Fibroblast of skin of scalp (primary cell): ENCODE measurements around the gene GORASP2.

Experiments used
- DNase-seq: peaks from one replicate; pipeline ENCODE4 v3.0.0-alpha.2; 2013

Gene GORASP2

DNA sequence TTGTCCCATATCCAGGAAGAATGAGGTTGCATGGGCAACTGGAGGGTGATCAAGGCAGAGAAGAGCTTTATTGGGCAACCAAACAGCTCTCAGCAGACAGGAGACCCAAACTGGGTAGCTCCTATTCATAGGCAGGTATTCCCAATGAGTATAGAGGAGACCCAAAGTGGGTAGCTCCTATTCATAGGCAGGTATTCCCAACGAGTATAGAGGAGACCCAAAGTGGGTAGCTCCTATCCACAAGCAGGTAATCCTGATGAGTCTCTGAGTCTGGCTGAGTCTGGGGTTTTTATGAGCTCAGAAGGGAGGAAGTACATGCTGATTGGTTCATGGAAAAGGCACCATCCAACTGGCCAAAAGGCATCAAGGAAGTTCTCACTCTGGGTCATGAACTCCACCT, 5.3 kb upstream of the GORASP2 start:
- DNase-seq = no peak

DNA sequence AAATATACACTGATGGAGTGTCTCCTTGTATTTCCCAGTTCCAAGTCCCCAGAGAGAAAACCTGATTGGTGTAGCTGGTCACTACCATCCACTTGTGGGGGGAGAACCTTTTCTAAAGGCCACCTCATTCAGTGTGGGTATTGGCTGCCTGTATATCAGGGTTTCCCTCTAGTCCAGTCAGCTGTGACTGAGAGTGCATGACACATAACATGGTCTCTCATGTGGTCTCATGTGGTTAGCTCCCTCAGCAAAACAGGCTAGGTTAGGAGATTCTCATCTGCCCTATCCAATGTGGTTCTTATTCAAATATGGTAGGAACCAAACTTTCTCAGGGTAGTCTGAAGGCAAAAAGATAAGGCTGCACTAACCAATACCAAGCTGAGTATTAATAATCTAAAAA, 4.1 kb upstream of the GORASP2 start:
- DNase-seq = no peak

DNA sequence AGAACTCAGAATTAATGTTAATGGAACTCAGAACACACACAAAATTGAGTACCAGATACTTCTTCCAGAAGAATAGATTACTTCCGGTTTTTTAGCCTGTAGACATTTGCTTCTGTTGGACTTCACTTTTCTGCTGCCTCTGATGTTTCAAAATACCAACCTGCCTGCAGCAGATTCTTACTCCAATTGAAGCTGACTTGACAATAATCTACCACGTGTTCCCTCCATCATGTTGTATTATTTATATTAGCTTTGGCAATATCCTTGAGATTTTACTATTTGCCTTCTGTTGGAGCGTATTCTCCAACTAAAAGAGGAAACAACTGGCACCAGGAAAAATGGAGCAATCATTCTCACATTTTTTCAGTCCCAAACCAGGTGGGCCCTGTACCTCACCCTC, 3.1 kb upstream of the GORASP2 start:
- no peak for DNase-seq

DNA sequence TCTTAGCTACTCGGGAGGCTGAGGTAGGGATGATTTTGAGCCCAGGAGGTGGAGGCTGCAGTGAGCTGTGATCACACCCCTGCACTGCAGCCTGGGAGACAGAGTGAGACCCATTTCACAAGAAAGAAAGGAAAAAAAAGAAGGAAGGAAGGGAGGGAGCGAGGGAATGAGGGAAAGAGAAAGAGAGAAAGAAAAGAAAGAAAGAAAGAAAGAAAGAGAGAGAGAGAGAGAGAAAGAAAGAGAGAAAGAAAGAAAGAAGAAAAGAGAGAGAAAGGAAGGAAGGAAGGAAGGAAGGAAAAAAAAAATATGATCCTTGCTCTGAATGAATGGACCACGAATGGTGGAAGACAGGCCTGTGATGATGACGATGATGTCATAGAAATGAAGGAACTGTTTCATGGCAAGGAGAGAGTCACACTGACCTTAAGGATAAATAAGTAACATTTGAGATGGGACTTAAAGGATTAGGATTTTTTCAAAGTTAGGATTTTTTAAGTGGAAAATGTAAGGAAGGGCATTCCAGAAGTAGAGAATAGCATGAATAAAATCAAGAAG, 2.2 kb upstream of the GORASP2 start:
- DNase-seq = no peak

DNA sequence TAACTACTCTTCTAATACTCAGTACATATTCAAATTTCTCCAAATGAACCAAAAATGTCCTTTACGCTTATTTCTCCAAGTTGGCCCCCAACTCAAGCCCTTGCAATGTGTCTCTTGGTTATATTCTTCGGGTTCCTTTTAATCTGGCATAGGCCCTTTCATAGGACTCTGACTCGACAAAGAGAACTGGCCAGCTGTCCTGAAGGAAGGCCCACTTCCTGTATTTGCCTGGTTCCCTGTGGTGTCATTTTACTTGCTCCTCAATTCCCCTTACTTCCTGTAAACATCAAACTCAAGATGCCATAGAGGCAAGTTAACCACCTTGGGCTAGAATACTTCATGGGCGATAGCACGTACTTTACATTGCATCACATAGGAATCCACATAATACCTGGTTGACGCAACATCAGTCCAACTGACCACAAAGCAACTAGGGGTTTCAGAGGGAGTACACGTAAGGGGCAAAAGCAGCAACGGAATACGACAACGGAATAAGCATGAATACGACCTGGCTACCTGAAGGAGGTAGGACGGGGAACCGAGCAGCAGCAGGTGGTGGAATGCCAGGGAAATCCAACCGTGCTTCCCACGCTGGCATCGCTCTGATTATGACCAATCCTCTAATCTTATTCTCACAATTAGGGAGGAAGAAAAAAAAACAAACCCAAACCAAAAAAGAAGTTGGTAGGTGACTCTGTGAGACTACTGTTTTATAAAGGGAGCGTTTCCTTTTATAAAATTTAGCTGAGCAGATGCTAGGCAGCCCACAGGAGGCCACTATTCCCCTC, 823 bp upstream of the GORASP2 start:
- DNase-seq = peak; percentile 2

DNA sequence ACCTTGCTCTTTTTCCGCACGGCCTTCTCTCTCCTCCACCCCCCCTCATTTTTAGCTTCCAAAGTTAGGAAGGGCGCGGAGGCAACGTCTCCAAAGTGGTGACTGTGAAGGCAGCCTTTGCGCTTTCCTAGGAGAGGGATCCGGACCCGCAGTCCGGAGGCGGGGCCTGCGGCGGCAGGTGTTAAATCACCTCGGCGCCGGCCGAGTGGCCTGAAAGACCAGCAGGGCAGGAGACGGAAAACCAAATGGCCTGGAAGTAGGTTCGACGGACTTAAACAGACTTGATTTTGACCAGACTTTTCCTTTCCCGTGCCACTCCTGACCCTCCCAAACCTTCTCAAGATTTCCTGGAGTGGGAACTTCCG, 615 bp downstream of the GORASP2 start:
- peak; percentile 9 for DNase-seq

DNA sequence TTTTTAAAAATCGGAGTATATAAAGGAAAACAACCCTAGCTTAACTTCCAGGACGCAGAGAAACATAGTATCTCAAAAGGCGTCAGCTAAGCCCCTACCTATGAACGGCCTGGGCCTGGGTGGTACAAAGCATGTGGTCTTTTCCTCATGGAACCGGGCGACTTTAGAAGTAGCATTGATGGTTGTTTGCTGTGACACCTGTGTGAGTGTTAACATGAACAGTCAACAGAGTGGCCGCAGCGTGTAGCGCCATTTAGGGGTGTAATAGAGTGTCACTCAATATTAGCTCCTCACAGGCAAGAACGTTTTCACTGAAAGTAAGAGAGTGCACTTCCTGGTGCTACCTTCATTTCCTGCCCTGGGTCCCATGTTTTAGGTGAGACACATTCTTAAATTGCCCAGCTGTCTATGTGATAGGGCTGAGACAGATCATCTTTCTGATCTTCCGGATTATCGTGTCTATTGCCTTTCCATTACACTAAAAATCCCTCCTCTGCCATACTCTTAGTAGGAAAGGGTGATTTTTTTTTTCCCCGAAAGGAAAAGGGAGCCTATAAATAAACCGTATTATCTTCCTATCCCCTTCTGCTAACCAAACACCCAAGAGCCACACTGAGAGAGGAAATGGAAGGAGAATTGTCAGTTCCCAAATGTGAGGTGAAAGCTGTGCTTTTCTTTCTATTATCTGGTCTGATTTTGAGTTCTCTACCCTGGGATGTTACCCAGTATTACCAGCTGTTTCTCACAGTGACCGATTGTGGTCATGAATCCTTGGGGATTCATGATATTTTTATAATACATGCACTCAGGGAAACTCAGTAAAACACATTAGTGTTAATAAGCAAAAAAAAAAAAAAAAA, 1.3 kb downstream of the GORASP2 start:
- peak; percentile 27 for DNase-seq

DNA sequence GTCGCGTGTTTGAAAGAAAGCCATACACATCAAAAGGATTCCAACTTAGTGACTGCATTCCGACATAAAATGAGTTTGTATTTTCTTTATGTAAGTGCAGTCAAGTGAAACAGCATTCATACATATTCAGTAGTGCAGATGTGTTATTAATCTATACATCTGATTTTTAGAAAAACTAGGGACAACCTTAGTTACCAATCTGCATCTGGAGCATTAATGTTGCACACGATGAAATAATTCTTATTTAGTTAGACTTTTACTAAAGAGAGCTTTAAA, 1.9 kb downstream of the GORASP2 start:
- DNase-seq = no peak

DNA sequence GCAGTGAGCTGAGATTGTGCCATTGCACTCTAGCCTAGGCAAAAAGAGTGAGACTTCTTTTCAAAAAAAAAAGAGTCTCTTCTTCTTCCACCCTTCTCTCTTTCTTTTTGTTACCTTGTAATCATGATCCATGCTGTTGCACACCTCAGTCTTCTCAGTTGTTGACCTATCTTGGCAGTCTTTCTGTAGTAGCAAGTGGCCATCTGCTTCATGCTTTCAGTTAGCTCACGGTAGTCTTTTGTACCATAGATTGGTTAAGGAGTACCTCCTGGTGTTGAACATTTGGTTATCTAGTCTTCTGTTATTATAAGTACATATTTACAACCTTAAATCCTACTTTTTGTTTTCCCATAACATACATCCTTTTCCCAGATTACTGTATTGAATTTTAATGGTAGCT, 3.1 kb downstream of the GORASP2 start:
- DNase-seq = no peak

DNA sequence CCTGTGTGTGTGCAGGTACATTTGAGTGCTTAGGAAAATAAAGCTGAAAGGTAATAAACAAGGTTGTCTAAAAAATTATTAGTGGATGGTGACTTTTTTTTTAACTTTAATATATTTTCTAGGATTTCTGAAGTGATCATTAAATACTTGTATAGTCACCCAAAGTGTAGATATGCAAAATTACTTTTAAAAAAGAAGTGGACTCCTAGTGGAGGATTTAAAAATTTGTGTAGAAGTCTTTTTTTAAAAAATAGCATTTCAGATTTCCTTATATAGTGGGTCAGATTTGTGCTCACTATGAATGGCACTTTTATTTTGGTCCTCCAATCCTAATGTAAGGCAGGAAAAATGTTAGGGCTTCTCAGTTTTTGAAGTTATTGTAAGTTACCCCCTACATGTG, 3.9 kb downstream of the GORASP2 start:
- no peak for DNase-seq

DNA sequence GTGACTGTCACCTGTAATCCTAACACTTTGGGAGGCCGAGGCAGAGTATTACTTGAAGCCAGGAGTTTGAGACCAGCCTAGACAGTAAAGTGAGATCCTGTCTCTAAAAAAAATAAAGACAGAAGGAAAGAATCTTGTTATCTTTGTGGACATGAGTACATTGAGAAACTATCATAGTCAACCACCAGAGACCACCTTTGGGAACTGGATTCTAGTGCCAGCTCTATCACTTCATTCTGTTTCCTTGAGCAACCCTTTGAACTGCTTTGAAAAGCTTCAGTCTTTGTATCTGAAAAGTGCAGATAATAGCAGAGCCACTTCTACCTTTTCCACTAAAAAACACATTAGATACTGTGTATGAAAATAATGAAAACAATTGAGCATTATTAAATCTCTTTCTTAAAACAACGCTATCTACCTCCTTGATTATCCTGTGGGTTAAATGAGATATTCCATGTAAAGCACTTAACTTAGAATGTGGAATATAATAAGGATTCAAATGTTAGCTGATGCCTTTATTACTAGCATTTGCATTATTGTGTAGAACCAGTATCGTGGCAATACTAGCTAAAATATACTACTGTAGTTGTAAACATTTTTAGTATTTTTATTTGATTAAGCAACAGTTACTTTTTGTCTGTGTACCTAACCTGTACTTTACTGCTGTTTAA, 8.8 kb downstream of the GORASP2 start:
- no peak for DNase-seq

DNA sequence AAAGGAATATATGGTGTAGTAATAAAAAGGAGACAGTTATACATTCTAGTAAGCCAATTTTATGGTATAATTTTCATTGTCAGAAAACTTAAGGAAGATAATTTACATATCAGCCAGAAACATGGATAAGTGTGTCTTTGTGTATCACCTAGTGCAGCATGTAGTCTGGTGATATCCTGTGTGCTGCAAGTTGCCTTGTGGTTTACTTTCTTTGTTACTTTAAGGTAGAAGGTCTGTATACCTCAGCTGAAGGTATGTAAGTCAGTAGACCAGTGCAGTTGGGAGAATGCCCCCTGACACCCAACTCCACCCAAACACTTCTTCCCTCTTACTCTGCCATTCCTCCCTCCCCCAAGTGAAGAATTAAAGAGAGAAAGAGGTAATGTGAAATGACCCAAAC, 11.0 kb downstream of the GORASP2 start:
- no peak for DNase-seq

DNA sequence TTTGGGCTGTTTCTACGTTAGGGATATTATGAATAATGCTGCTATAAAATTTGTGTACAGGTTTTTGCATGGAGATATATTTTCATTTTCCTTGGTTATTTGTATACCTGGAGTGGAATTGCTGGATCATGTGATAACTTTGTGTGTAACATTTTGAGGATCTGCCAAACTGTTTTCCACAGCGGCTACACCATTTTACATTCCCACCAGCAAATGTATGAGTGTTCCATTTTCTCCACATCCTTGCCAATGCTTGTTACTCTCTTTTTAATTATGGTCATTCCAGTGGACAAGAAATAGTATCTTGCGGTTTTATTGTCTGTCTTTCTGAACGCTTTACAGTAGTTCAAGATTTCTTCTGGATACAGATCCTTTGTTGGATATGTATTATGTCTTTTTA, 13.6 kb downstream of the GORASP2 start:
- DNase-seq = no peak

DNA sequence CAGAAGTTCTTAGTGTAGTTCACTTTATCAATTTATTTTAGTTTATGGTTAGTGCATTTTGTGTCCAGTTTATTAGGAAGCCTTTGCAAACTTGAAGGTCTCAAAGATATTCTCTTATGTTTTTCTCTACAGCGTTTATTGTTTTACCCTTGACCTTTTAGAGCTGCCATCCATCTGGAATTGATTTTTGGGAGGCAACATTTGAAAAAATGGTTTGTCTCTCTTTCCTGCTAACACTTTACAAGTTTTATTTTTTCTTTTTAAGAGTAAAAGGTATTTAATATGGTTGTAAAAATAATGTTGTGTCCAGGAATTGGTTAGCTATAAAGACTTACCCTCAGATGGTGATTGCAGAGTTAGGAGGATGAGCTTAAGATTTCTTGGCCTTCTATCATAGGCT, 14.0 kb downstream of the GORASP2 start:
- DNase-seq = no peak

DNA sequence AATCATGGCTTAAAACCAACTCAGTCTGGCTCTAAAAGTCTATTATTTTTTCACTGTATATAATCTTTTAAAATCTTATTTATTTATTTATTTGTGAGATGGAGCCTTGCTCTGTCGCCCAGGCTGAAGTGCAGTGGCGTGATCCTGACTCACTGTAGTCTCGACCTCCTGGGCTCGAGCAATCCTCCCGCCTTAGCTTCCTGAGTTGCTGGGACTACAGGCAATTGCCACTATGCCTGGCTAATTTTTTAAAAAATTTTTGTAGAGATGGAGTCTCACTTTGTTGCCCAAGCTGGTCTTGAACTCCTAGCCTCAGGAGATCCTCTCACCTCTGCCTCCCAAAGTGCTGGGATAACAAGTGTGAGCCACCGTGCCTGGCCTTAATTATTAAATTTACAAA, 14.5 kb downstream of the GORASP2 start:
- no peak for DNase-seq

DNA sequence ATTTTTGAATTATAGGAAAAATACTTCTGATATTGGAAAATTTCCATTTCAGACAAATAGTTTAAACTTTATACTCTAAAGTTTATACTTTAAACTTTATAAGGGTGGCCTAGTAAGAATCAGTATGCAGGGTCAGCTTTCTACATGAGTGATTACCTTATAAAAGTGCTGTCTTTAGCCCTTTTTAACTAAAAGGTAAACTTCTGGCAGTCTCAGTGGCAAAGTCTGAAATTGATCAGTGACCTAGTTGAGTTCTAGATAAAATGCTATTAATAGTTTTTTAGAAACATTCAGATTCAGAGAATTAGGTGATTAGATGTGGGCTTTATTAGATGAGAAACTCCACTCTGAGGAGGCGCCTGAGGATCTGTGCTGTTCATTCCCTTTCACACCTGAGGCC, 15.5 kb downstream of the GORASP2 start:
- no peak for DNase-seq

DNA sequence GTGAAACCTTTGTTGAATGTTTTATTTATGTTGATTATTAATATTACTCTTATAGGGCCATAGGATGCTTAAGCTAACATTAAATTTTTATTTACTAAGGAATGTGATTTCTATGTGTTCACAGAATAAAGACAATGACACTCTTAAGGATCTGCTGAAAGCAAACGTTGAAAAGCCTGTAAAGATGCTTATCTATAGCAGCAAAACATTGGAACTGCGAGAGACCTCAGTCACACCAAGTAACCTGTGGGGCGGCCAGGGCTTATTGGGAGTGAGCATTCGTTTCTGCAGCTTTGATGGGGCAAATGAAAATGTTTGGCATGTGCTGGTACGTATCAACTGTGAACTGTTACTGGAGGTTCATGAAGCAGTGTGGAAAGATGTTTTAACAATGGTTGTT, 20.4 kb downstream of the GORASP2 start:
- DNase-seq = no peak

DNA sequence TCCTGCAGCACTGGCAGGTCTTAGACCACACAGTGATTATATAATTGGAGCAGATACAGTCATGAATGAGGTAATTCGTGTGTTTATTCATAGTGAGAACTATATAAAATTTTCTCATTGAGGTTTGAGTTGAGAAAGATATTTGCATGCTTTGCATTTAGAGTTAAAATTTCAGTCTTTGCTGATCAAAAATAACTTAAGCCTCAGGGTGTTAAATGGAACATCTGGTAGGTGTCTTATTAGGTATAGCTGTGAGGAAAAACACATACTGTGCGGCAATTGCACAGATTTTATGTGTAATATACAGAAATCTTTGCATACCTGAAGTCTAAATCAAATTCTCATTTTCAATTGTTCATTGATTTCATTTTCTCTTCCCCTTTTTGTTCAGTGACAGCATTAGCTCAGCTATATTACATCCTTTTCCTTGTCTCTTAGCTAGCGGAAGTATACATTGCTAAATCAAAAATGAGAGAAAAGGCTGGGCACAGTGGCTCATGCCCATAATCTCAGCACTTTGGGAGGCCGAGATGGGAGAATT, 21.2 kb downstream of the GORASP2 start:
- no peak for DNase-seq

DNA sequence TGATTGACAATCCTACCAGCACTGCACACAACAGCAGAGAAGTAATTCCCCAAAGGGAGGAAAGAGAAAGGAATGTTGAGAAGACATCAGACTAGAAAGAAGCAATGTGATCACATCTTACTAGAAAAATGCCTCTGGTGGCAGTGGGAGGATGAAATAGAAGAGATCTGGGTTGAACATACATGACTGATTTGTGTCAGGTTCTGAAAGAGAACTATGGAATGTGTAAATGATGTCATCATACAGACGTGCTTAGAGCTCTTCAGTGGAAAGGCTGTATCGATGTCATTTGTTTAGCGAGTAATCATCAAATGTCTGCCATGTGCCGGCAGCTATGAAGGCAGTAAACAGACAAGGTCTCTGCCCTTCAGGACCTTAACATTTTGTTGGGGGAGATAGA, 24.9 kb downstream of the GORASP2 start:
- peak; percentile 55 for DNase-seq

DNA sequence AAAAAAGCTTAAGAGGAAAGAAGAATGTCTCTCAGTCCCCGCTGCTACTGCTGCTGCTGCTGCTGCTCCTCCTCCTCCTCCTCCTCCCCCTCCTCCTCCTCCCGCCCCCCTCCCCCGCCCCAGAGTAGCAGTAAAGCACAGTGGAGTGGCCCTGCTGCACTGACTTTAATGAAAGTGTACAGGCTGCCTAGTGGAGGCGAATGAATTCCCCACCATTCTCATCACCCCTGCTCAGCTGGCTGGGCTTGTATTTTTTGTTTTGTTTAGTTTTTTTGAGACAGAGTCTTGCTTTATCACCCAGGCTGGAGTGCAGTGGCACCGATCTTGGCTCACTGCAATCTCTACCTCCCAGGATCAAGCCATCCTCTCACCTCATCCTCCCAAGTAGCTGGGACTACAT, 34.3 kb downstream of the GORASP2 start:
- no peak for DNase-seq

DNA sequence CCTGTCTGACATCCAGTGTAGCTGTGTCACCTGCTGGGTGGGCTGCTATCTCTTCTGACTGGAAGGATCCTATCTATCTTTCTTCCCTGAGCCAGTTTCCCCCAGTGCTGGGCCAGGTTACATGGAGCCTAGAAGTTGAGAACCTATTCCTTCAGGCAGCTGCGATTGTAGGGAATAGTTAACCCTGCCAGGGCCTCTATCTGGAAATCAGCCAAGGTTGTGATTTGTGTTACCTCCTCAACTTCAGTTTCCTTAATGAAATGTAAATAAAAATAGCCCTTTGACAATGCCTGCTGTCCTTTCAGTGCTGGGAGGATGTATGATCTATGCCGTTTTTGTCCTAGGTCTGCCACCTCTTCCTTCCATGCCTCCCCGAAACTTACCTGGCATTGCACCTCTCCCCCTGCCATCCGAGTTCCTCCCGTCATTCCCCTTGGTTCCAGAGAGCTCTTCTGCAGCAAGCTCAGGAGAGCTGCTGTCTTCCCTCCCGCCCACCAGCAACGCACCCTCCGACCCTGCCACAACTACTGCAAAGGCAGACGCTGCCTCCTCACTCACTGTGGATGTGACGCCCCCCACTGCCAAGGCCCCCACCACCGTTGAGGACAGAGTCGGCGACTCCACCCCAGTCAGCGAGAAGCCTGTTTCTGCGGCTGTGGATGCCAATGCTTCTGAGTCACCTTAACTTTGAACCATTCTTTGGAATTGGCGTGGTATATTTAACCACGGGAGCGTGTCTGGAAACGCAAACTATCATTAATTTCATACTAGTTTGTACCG, 36.6 kb downstream of the GORASP2 start:
- peak; percentile 17 for DNase-seq

DNA sequence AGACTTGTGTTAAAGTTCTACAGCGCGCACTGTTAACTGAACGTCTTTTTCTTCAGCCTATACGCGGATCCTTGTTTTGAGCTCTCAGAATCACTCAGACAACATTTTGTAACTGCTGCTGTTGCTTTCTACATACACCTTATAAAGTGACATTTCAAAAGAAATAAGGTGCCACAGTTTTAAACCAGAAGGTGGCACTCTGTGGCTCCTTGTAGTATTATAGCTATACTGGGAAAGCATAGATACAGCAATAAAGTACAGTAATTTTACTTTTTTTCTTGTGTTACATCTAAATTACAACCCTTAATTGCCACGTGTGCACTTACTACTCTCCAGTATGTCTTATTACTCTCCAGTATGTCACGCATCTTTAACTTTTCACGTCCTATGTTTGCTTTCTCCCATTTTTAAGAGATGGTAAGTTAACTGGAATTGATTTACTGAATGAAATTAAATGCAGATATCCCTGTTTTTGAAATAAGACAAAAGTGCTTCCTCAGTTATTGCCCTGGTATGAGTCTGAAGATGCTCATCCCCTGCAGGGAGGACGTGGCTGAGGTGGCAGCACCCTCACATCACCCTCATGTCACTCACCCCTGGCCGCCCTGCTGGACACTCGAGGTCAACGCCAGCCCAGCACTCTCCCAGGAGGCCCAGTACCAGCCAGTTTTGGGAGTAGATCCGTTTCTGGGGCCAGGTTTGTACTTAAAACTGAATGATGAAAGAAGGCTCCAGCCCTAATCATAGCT, 37.8 kb downstream of the GORASP2 start:
- peak; percentile 9 for DNase-seq
